ENCODE data around the gene NKD1.

- TF ChIP-seq POLR2A (IDR thresholded peaks at IDR 0.05) (no peak), POLR2AphosphoS5 (IDR thresholded peaks at IDR 0.05) (no peak)
- TF ChIP-seq, protein P1, sequence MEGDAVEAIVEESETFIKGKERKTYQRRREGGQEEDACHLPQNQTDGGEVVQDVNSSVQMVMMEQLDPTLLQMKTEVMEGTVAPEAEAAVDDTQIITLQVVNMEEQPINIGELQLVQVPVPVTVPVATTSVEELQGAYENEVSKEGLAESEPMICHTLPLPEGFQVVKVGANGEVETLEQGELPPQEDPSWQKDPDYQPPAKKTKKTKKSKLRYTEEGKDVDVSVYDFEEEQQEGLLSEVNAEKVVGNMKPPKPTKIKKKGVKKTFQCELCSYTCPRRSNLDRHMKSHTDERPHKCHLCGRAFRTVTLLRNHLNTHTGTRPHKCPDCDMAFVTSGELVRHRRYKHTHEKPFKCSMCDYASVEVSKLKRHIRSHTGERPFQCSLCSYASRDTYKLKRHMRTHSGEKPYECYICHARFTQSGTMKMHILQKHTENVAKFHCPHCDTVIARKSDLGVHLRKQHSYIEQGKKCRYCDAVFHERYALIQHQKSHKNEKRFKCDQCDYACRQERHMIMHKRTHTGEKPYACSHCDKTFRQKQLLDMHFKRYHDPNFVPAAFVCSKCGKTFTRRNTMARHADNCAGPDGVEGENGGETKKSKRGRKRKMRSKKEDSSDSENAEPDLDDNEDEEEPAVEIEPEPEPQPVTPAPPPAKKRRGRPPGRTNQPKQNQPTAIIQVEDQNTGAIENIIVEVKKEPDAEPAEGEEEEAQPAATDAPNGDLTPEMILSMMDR (IDR thresholded peaks at IDR 0.05), result no peak
These were observed 56.4 kb downstream of the NKD1 start for GRCh38 chr16:50604610-50605009.

All from breast epithelium (tissue), 3 donors.